Measurements from ENCODE around the gene TPSD1. TPM values are rescaled to one million over a fixed set of nuclear protein-coding genes. Genes with fewer than 3 reads are reported as not detected.

TPSD1 gene
- total RNA-seq, 1 experiment from 2014 or later = 0.26 TPM

GRCh38 chr16:1278477-1278876 lies 22.6 kb downstream of the TPSD1 start:
- Histone ChIP-seq H3K36me3 (ENCODE audit: control insufficient read depth, insufficient read depth, low read length) (no peaks in the 10 kb centered on the region), H3K9me3 (ENCODE audit: control insufficient read depth, insufficient read depth, low read depth, low read length) (no peaks in the 10 kb centered on the region), H3K27ac (ENCODE audit: low read length) (0 out of 2 replicates have a peak overlapping the region, but pooled peaks have one; percentile 4), H3K27me3 (ENCODE audit: control insufficient read depth, insufficient read depth, low read length) (no peaks in the 10 kb centered on the region), H3K4me3 (ENCODE audit: low read depth in 2 of 2, low read length in 2 of 2) (no peak overlapping the region), H3K4me1 (ENCODE audit: control insufficient read depth, insufficient read depth, low read length) (peaks cover 9% of the 10 kb centered on the region)
- peak; percentile 68 for ATAC-seq
- ChIA-PET CTCF (no interaction called here), POLR2A (no interaction called here)
- in situ Hi-C loops (cut with HindIII; ENCODE audit: low pct_unique_long_range_greater_than_20kb, low sequenced_read_pairs) = no loop called here
- BruUV-seq (replicated peaks) = no TSS peak
- TF ChIP-seq POLR2AphosphoS5 (IDR thresholded peaks at IDR 0.05; ENCODE audit: low read depth, low read length) = no peak
- TF ChIP-seq TCF7L2 (IDR thresholded peaks at IDR 0.05; ENCODE audit: low read depth, low read length) = no peak
- TF ChIP-seq, protein P1, sequence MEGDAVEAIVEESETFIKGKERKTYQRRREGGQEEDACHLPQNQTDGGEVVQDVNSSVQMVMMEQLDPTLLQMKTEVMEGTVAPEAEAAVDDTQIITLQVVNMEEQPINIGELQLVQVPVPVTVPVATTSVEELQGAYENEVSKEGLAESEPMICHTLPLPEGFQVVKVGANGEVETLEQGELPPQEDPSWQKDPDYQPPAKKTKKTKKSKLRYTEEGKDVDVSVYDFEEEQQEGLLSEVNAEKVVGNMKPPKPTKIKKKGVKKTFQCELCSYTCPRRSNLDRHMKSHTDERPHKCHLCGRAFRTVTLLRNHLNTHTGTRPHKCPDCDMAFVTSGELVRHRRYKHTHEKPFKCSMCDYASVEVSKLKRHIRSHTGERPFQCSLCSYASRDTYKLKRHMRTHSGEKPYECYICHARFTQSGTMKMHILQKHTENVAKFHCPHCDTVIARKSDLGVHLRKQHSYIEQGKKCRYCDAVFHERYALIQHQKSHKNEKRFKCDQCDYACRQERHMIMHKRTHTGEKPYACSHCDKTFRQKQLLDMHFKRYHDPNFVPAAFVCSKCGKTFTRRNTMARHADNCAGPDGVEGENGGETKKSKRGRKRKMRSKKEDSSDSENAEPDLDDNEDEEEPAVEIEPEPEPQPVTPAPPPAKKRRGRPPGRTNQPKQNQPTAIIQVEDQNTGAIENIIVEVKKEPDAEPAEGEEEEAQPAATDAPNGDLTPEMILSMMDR (IDR thresholded peaks at IDR 0.05) = no peak
- TF ChIP-seq REST (IDR thresholded peaks at IDR 0.05; ENCODE audit: insufficient read depth in 1 of 2, low read depth in 2 of 2, low read length in 1 of 2) = no peak
- no peak for DNase-seq (ENCODE audit: low read depth, low spot score)
- intact Hi-C loops (cut with micrococcal nuclease; ENCODE audit: unreplicated experiment) = no loop called here

GRCh38 chr16:1279081-1279944 lies 23.4 kb downstream of the TPSD1 start:
- intact Hi-C loops (cut with micrococcal nuclease; ENCODE audit: unreplicated experiment) = no loop called here
- ChIA-PET POLR2A (no interaction called here), CTCF (interaction anchor here (0.6 kb wide), 1 partner anchor 42 kb away, joined by 9 read pairs; no protein-coding TSS in a partner anchor)
- in situ Hi-C loops (cut with HindIII; ENCODE audit: low pct_unique_long_range_greater_than_20kb, low sequenced_read_pairs) = no loop called here
- peaks cover 9% of the 10 kb centered on the region for H3K4me1 ChIP-seq (ENCODE audit: control insufficient read depth, insufficient read depth, low read length)
- no peaks in the 10 kb centered on the region for H3K36me3 ChIP-seq (ENCODE audit: control insufficient read depth, insufficient read depth, low read length)
- no peak for DNase-seq (ENCODE audit: low read depth, low spot score)
- TF ChIP-seq, protein P1 (IDR thresholded peaks at IDR 0.05) = no peak
- TF ChIP-seq TCF7L2 (IDR thresholded peaks at IDR 0.05; ENCODE audit: low read depth, low read length) = no peak
- no peak for TF ChIP-seq POLR2AphosphoS5 (IDR thresholded peaks at IDR 0.05; ENCODE audit: low read depth, low read length)
- TF ChIP-seq REST (IDR thresholded peaks at IDR 0.05; ENCODE audit: insufficient read depth in 1 of 2, low read depth in 2 of 2, low read length in 1 of 2) = no peak
- no peak for TF ChIP-seq SIN3A (IDR thresholded peaks at IDR 0.05; ENCODE audit: borderline replicate concordance, insufficient read depth, low read depth, low read length)
- H3K27me3 ChIP-seq (ENCODE audit: control insufficient read depth, insufficient read depth, low read length) = no peaks in the 10 kb centered on the region
- no peak for ATAC-seq
- no peaks in the 10 kb centered on the region for H3K9me3 ChIP-seq (ENCODE audit: control insufficient read depth, insufficient read depth, low read depth, low read length)
- BruUV-seq (replicated peaks) = no TSS peak
- 0 out of 2 replicates have a peak overlapping the region, but pooled peaks have one; percentile 4 for H3K27ac ChIP-seq (ENCODE audit: low read length)
- no peak overlapping the region for H3K4me3 ChIP-seq (ENCODE audit: low read depth in 2 of 2, low read length in 2 of 2)

All from Panc1 (cell line).